HG02885 (cell line): ENCODE data around the gene CES4A.

Source experiments
- ATAC-seq: cut with Tn5 transposase; IDR thresholded peaks from one replicate; pipeline ENCODE4 v1.9.1; 2021; ENCODE audit warnings: mild to moderate bottlenecking; ENCODE audit not compliant: unreplicated experiment, poor library complexity

The CES4A gene

GRCh38 chr16:67017810-67018488 lies 29.6 kb downstream of the CES4A start:
- ATAC-seq = peak; percentile 80

- ATAC-seq = no peak
Observed at GRCh38 chr16:67019171-67019570, 30.8 kb downstream of the CES4A start.

GRCh38 chr16:67021321-67021720 lies 32.9 kb downstream of the CES4A start:
- ATAC-seq = no peak

- ATAC-seq = no peak
Observed at GRCh38 chr16:67022531-67023214, 34.3 kb downstream of the CES4A start.

GRCh38 chr16:67023689-67024088 lies 35.3 kb downstream of the CES4A start:
- no peak for ATAC-seq

GRCh38 chr16:67024384-67025209 lies 36.2 kb downstream of the CES4A start:
- no peak for ATAC-seq

- ATAC-seq = no peak
Observed at GRCh38 chr16:67025210-67025550, 36.8 kb downstream of the CES4A start.

- ATAC-seq = no peak
Observed at GRCh38 chr16:67026570-67026969, 38.2 kb downstream of the CES4A start.

GRCh38 chr16:67027046-67027445 lies 38.7 kb downstream of the CES4A start:
- no peak for ATAC-seq

GRCh38 chr16:67028167-67028695 lies 39.8 kb downstream of the CES4A start:
- ATAC-seq = no peak

- peak; percentile 80 for ATAC-seq
Observed at GRCh38 chr16:67028696-67029253, 40.4 kb downstream of the CES4A start, which contains the start of gene CBFB. Gene CBFB, plus strand, starts transcription at chr16:67029149. Its CDS starts 259 bp downstream, at chr16:67029408.

GRCh38 chr16:67029254-67030096 lies 41.1 kb downstream of the CES4A start:
- peak; percentile 43 for ATAC-seq

GRCh38 chr16:67030221-67030962 lies 42.0 kb downstream of the CES4A start:
- no peak for ATAC-seq

GRCh38 chr16:67034487-67034886 lies 46.1 kb downstream of the CES4A start:
- no peak for ATAC-seq

GRCh38 chr16:67035364-67035763 lies 47.0 kb downstream of the CES4A start:
- ATAC-seq = no peak

- ATAC-seq = no peak
Observed at GRCh38 chr16:67036323-67036741, 47.9 kb downstream of the CES4A start.

GRCh38 chr16:67039260-67040020 lies 51.1 kb downstream of the CES4A start:
- no peak for ATAC-seq

- ATAC-seq = no peak
Observed at GRCh38 chr16:67040166-67040565, 51.8 kb downstream of the CES4A start.
